Measurements from ENCODE around the gene FUBP3. TPM values are rescaled to one million over a fixed set of nuclear protein-coding genes. Genes with fewer than 3 reads are reported as not detected.

Gene FUBP3
- total and polyA plus RNA-seq, 4 donors, result 22.9 to 44.6 (median 35.1) TPM

GRCh38 chr9:130634191-130634768 is 54.9 kb downstream of the FUBP3 start:
- Histone ChIP-seq H3K27me3 (ENCODE audit: control insufficient read depth in 3 of 3, insufficient read depth in 3 of 3, low read length in 2 of 3) (no peaks in the 10 kb centered on the region), H3K27ac (ENCODE audit: low read depth in 1 of 2, low read length in 1 of 2) (no peak overlapping the region), H3K4me1 (ENCODE audit: control insufficient read depth in 5 of 5, insufficient read depth in 5 of 5, low read length in 5 of 5) (no peaks in the 10 kb centered on the region), H3K36me3 (ENCODE audit: control insufficient read depth in 4 of 4, insufficient read depth in 4 of 4, low read length in 4 of 4) (peaks cover 11 to 79% (median 16%) of the 10 kb centered on the region in 4 donors), H3K9me3 (ENCODE audit: control insufficient read depth in 4 of 4, insufficient read depth in 3 of 4, low read length in 3 of 4) (no peaks in the 10 kb centered on the region), H3K4me3 (no peak overlapping the region), H3K9ac (ENCODE audit: insufficient read depth in 1 of 2, low read length in 2 of 2) (no peak overlapping the region)
- no peak for DNase-seq
- WGBS, 2 donors, result 95 to 96% methylated on average over 14 of the region's 14 CpGs
- no peak for TF ChIP-seq CTCF (IDR thresholded peaks at IDR 0.05; ENCODE audit: control extremely low read depth, extremely low read depth)
- no peak for ATAC-seq (ENCODE audit: insufficient read depth, low FRiP score)

GRCh38 chr9:130634801-130635200 is 55.4 kb downstream of the FUBP3 start:
- no peaks in the 10 kb centered on the region for H3K4me1 ChIP-seq (ENCODE audit: control insufficient read depth in 5 of 5, insufficient read depth in 5 of 5, low read length in 5 of 5)
- DNase-seq, result no peak
- ATAC-seq (ENCODE audit: insufficient read depth, low FRiP score), result no peak
- WGBS, 2 donors, result 86 to 89% methylated on average over 8 of the region's 8 CpGs
- no peak overlapping the region for H3K9ac ChIP-seq (ENCODE audit: insufficient read depth in 1 of 2, low read length in 2 of 2)
- H3K27ac ChIP-seq (ENCODE audit: low read depth in 1 of 2, low read length in 1 of 2), result no peak overlapping the region
- peaks cover 11 to 75% (median 15%) of the 10 kb centered on the region in 4 donors for H3K36me3 ChIP-seq (ENCODE audit: control insufficient read depth in 4 of 4, insufficient read depth in 4 of 4, low read length in 4 of 4)
- H3K9me3 ChIP-seq (ENCODE audit: control insufficient read depth in 4 of 4, insufficient read depth in 3 of 4, low read length in 3 of 4), result no peaks in the 10 kb centered on the region
- TF ChIP-seq CTCF (IDR thresholded peaks at IDR 0.05; ENCODE audit: control extremely low read depth, extremely low read depth), result no peak
- H3K27me3 ChIP-seq (ENCODE audit: control insufficient read depth in 3 of 3, insufficient read depth in 3 of 3, low read length in 2 of 3), result no peaks in the 10 kb centered on the region
- no peak overlapping the region for H3K4me3 ChIP-seq

GRCh38 chr9:130635306-130635705 is 55.9 kb downstream of the FUBP3 start:
- no peak overlapping the region for H3K9ac ChIP-seq (ENCODE audit: insufficient read depth in 1 of 2, low read length in 2 of 2)
- DNase-seq (no peak), ATAC-seq (ENCODE audit: insufficient read depth, low FRiP score) (no peak)
- no peaks in the 10 kb centered on the region for H3K4me1 ChIP-seq (ENCODE audit: control insufficient read depth in 5 of 5, insufficient read depth in 5 of 5, low read length in 5 of 5)
- WGBS, 2 donors, result 97 to 99% methylated on average over 6 of the region's 6 CpGs
- no peak overlapping the region for H3K4me3 ChIP-seq
- no peak for TF ChIP-seq CTCF (IDR thresholded peaks at IDR 0.05; ENCODE audit: control extremely low read depth, extremely low read depth)
- H3K27ac ChIP-seq (ENCODE audit: low read depth in 1 of 2, low read length in 1 of 2), result no peak overlapping the region
- H3K36me3 ChIP-seq (ENCODE audit: control insufficient read depth in 4 of 4, insufficient read depth in 4 of 4, low read length in 4 of 4), result peaks cover 11 to 70% (median 15%) of the 10 kb centered on the region in 4 donors
- H3K27me3 ChIP-seq (ENCODE audit: control insufficient read depth in 3 of 3, insufficient read depth in 3 of 3, low read length in 2 of 3), result no peaks in the 10 kb centered on the region
- H3K9me3 ChIP-seq (ENCODE audit: control insufficient read depth in 4 of 4, insufficient read depth in 3 of 4, low read length in 3 of 4), result no peaks in the 10 kb centered on the region
